K562 treated with DMSO at 1 percent for 12 hours (cell line): ENCODE measurements around the gene DDRGK1. TPM values are rescaled to one million over a fixed set of nuclear protein-coding genes. Genes with fewer than 3 reads are reported as not detected.

Source experiments
- total RNA-seq: library from RNA; unstranded; fragments of 300-600 nt; gene quantifications from 2 replicates; pipeline ENCODE4 v1.2.3, GENCODE V29; 2022; ENCODE audit not compliant: insufficient read depth

The DDRGK1 gene
- total RNA-seq = 22.8 and 26.8 TPM in 2 replicates

DNA sequence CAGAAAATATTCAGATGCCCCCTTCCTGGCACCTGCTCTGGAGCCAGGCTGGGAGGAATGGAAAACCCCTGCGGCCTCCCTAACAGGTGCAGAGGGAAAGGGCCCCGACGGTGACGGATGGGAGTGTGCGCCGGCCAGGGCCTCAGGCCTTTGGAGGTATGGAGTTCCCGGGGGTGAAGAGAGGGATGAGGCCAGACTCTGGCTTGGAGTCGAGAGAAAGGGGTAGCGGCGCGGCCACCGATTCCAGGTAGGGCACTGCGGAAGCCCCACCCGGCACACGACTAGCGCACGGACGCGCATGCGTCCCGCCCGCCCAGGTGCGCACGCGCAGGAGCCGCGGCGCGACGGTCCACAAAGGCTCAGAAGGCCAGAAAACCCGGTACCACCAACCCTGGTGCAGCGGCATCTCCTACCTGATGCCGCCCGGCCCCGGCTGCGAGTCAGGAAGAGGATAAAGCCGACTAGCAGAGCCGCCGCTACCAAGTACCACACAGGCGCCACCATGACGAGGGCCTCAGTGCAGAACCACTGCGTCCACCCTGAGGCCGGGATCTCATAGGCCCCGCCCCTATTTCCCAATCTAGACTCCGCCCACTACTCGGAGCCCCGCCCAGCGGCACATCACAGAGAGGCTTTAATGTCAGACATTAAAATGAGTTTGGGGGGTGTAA is at the start of gene DDRGK1:
Gene DDRGK1, minus strand, starts transcription at position 559 of the 671 bp plus-strand sequence. Its CDS starts 55 bp downstream, at position 504.

DNA sequence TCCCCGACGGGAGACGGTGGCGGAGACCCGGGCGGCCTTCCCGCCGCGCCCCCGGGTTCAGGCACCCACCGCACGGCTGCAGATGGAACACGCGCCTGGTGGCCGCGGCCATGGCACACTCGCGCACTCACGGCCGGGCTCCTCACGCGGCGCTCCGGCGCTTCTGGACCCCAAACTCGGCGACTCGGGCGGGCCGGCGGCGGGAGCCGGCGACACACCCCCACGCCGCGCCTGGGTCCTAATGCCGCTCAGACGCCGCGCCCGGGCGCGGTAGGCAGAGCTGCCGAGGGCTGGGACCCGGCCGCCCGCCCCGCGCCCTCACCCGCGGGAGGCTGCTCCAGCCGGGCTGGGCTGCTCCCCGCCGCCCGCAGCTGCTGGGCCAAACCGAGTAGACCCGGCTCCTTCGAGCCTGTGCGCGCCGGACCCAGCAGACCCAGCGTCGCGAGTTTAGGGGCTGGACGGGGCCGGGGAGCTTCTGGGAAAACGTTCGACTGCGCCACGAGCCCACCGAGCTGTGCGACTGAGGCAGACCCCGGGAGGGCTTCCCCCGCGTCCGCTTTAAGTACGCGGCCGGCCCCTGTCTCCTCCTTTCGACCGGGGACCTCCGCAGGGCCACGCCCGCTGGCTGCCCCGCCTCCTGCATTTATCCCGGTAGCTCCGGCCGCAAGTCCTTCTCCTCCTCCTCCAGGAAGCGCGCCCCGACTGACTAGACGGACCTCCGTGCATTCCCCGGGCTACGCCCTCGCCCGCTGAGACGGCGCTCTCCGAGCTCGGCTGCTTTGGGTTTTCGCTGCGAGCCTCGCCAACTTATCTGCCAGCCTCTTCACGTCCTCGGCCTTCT is 34.8 kb upstream of the DDRGK1 start, which contains the start of gene SLC4A11:
Gene SLC4A11, minus strand, starts transcription at position 165 of the 841 bp plus-strand sequence. Its CDS starts 53 bp downstream, at position 112.

DNA sequence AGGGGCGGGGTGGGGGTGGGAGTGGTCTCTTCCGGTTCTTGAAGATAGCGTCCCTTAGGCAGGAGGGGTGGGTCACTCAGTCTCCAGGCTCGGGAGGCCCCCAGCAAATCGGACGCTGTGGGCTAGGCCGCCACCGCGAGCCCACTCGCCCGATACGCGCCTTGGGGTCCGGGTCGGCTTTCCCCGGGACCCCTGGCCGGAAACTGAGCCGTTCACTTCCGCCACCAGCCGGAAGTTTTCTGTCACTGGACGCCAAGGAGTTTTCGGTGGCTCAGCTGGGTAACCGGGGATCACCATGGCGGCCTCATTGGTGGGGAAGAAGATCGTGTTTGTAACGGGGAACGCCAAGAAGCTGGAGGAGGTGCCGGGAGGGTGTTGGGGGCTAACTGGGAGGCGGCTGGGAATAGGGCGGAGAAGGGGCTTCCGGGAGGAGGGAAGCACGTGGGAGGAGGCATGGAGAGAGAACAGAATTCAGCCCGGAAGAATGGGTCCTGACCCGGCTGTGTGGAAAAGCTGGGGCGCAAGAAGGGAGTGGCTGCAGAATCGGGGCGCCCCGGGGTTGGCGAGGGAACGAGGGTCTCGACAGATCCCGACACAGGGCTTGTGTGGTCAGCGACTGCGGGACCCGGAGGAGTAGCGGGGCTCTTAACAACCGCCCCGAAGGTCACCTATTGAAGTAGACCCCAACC is 4.9 kb upstream of the DDRGK1 start, which contains the start of gene ITPA:
Gene ITPA, plus strand, starts transcription at position 242 of the 689 bp plus-strand sequence. Its CDS starts 54 bp downstream, at position 296.

DNA sequence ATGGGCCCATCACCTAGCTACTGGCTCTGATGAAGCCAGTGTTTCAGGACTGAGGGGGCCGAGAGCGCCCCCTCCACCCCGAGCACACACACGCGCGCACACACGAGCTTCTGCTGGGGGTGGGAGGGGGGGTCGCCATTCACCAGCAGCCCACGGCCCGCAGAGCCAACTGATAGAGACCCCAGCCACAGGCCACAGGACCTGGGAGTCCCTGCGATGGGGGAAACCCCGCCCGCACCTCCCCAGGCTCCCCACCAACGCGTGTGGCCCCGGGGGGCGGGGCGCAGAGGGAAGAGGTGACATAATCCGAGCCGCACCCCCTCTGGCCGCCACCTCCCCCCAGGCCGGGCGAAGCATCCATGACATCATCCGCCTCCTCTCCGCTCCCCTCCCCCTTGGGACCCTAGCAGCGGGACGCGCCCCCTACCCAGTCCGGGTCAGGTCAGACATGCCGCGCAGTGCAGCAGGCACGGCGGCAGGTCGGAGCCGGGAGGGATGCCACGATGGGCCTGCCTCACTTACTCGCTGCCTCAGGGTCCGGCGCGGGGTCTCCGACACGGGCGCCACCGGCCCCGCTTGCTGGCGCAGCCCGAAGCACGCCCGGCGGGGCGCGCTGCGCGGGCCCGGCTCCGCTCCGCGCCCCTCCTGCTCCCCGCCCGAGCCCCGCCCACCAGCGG is 31.4 kb downstream of the DDRGK1 start, which contains the start of gene LZTS3:
Gene LZTS3, minus strand, starts transcription at position 617 of the 677 bp plus-strand sequence. CDS start 6,386 bp downstream, outside the sequence.

Other genes with a start within 250 kb of the DDRGK1 start
- not detected in 2 replicates for gene GNRH2, start 161.1 kb downstream of the DDRGK1 start, total RNA-seq
- gene MRPS26, start 158.6 kb downstream of the DDRGK1 start, total RNA-seq = 29.3 and 32.7 TPM in 2 replicates
- gene OXT, start 133.1 kb downstream of the DDRGK1 start, total RNA-seq = not detected in 2 replicates
- gene AVP, start 120.0 kb downstream of the DDRGK1 start, total RNA-seq = not detected in 2 replicates
- 10.8 and 18.4 TPM in 2 replicates for gene FASTKD5, start 44.8 kb downstream of the DDRGK1 start, total RNA-seq
- 2.4 and 3.8 TPM in 2 replicates for gene UBOX5, start 44.8 kb downstream of the DDRGK1 start, total RNA-seq
- 2.6 and 4.3 TPM in 2 replicates for gene LZTS3, start 31.1 kb downstream of the DDRGK1 start, total RNA-seq
- 51.0 and 53.3 TPM in 2 replicates for gene ITPA, start 4.8 kb upstream of the DDRGK1 start, total RNA-seq
- gene SLC4A11, start 34.5 kb upstream of the DDRGK1 start, total RNA-seq = 0.20 TPM in 1 of 2 replicates, not detected in the other
- gene DNAAF9, start 203.0 kb upstream of the DDRGK1 start, total RNA-seq = 0.82 and 2.9 TPM in 2 replicates